ENCODE data around the gene R3HDM1. TPM values are rescaled to one million over a fixed set of nuclear protein-coding genes. Genes with fewer than 3 reads are reported as not detected.

R3HDM1 gene
- total and polyA plus RNA-seq, 2 of the 4 experiments (the other 2 are of a cell fraction) = 5.9 to 38.1 TPM

- no peak overlapping the region for H3K4me2 ChIP-seq (ENCODE audit: low read depth, low read length)
- no peak overlapping the region for H2AFZ ChIP-seq (replicated peaks; ENCODE audit: low read length, poor library complexity)
- no peak overlapping the region for H2AK5ac ChIP-seq (ENCODE audit: low read depth, low read length)
- no peak overlapping the region for H4K5ac ChIP-seq (ENCODE audit: low read depth, low read length)
- H2BK15ac ChIP-seq (ENCODE audit: low read depth, low read length) = no peak overlapping the region
- DNase-seq (no peak), ATAC-seq (ENCODE audit: low read depth) (no peak)
- no CpG with 5 or more reads among the region's 4 CpGs for WGBS, 2 experiments (ENCODE audit: extremely low coverage in 2 of 2, insufficient read length in 1 of 2)
- TF ChIP-seq RCOR1 (IDR thresholded peaks at IDR 0.05; ENCODE audit: insufficient replicate concordance, low read length) (no peak), MAZ (IDR thresholded peaks at IDR 0.05; ENCODE audit: borderline replicate concordance, low read depth, low read length) (no peak), BHLHE40 (IDR thresholded peaks at IDR 0.05; ENCODE audit: low read depth, low read length) (no peak), CTCF (conservative IDR thresholded peaks at IDR 0.05; ENCODE audit: low read depth, low read length) (no peak), RFX5 (IDR thresholded peaks at IDR 0.05; ENCODE audit: low read depth, low read length) (no peak), ELK1 (IDR thresholded peaks at IDR 0.05; ENCODE audit: borderline replicate concordance, low read depth, low read length) (no peak), MAFK (IDR thresholded peaks at IDR 0.05; ENCODE audit: low read depth, low read length) (no peak), POLR2A (IDR thresholded peaks at IDR 0.05; ENCODE audit: low read depth, low read length) (no peak), MXI1 (IDR thresholded peaks at IDR 0.05; ENCODE audit: borderline replicate concordance, low read depth, low read length) (no peak), CEBPB (IDR thresholded peaks at IDR 0.05; ENCODE audit: low read depth, low read length) (no peak), USF2 (IDR thresholded peaks at IDR 0.05; ENCODE audit: low read depth, low read length) (no peak), NFE2L2 (IDR thresholded peaks at IDR 0.05; ENCODE audit: low read depth, low read length) (no peak), FOS (IDR thresholded peaks at IDR 0.05; ENCODE audit: low read depth, low read length) (no peak), CHD1 (IDR thresholded peaks at IDR 0.05; ENCODE audit: low read depth, low read length) (no peak), RAD21 (IDR thresholded peaks at IDR 0.05; ENCODE audit: low read length) (no peak), SMC3 (IDR thresholded peaks at IDR 0.05; ENCODE audit: low read depth, low read length) (no peak)
- ChIA-PET CTCF (interaction anchor here (0.6 kb wide), 1 partner anchor 467 kb away, joined by 3 read pairs; no protein-coding TSS in a partner anchor), POLR2A (ENCODE audit: unreplicated experiment) (no interaction called here)
- peaks cover 1% of the 10 kb centered on the region; the same call in 1 of the 2 replicates for H3K36me3 ChIP-seq (ENCODE audit: control insufficient read depth, insufficient read depth, low read length)
- H2AK9ac ChIP-seq (replicated peaks; ENCODE audit: low read depth, low read length, poor library complexity) = no peak overlapping the region
- H4K91ac ChIP-seq (ENCODE audit: insufficient read depth, low read depth, low read length) = no peak overlapping the region
- H4K20me1 ChIP-seq (ENCODE audit: insufficient read depth, low read length) = no peaks in the 10 kb centered on the region
- no peaks in the 10 kb centered on the region for H3K9me1 ChIP-seq (ENCODE audit: insufficient read depth, low read length)
- H3K27me3 ChIP-seq (ENCODE audit: control insufficient read depth, insufficient read depth, low read length) = no peaks in the 10 kb centered on the region
- H3K9me3 ChIP-seq (ENCODE audit: control insufficient read depth, insufficient read depth, low read length) = no peaks in the 10 kb centered on the region
- no peak overlapping the region for H3K4me3 ChIP-seq (ENCODE audit: insufficient read depth, low read depth, low read length)
- no peak overlapping the region for H4K8ac ChIP-seq (ENCODE audit: low read depth in 2 of 2, low read length in 2 of 2)
- intact Hi-C loops (cut with micrococcal nuclease) (no loop called here), dilution Hi-C loops (cut with HindIII; ENCODE audit: low sequenced_read_pairs, unreplicated experiment) (no loop called here), in situ Hi-C loops (cut with MboI; ENCODE audit: low sequenced_read_pairs) (no loop called here)
- no peak overlapping the region for H2BK120ac ChIP-seq (ENCODE audit: low read depth, low read length)
- H3K4me1 ChIP-seq (ENCODE audit: control insufficient read depth, insufficient read depth, low read length) = no peaks in the 10 kb centered on the region
- H3K27ac ChIP-seq (ENCODE audit: insufficient read depth, low read length) = no peak overlapping the region
- no peak overlapping the region for H3K14ac ChIP-seq (replicated peaks; ENCODE audit: low read depth, low read length)
- H3K18ac ChIP-seq (ENCODE audit: low read depth, low read length) = no peak overlapping the region
- no peak overlapping the region for H2BK5ac ChIP-seq (ENCODE audit: low read depth, low read length, poor library complexity, severe bottlenecking)
- no peaks in the 10 kb centered on the region for H3K79me1 ChIP-seq (ENCODE audit: low read depth in 1 of 2, low read length in 2 of 2)
- no TSS peak for BruUV-seq (replicated peaks)
- H3K4ac ChIP-seq (ENCODE audit: low read depth, low read length) = no peak overlapping the region
- H2BK20ac ChIP-seq (ENCODE audit: low read depth, low read length) = no peak overlapping the region
- H3K9ac ChIP-seq (ENCODE audit: low read depth, low read length) = no peak overlapping the region
- H3K23ac ChIP-seq (ENCODE audit: low read depth, low read length) = no peak overlapping the region
- no peak overlapping the region for H3K56ac ChIP-seq (ENCODE audit: extremely low read depth, insufficient read depth, low read length)
These were observed 45.8 kb upstream of the R3HDM1 start for GRCh38 chr2:135485441-135485840.
